ENCODE measurements around the gene C18orf32. TPM values are rescaled to one million over a fixed set of nuclear protein-coding genes. Genes with fewer than 3 reads are reported as not detected.
"Not testable (repeated sequence)": the region's sequence is repeated elsewhere in the genome, so short reads cannot be mapped to it uniquely, and the experiment has no call there.

Gene C18orf32
- total RNA-seq, 1 experiment from 2014 or later = 24.9 TPM

DNA sequence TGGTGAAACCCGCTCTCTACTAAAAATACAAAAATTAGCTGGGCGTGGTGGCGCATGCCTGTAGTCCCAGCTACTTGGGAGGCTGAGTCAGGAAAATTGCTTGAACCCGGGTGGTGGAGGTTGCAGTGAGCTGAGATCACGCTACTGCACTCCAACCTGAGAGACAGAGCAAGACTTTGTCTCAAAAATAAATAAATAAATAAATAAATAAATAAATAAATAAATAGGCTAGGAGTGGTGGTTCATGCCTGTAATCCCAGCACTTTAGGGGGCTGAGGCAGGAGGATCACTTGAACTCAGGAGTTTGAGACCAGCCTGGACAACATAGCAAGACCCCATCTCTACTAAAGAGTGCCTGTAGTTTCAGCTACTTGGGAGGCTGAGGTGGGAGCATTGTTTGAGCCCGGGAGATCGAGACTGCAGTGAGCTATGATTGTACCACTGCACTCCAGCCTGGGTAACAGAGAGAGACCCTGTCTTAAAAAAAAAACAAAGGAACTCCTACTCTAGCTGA, 36.6 kb upstream of the C18orf32 start:
- not testable (repeated sequence) for H2AFZ ChIP-seq (ENCODE audit: low read length); DNase-seq; H3K4me1 ChIP-seq (ENCODE audit: low read length); H3K27ac ChIP-seq (ENCODE audit: low read length); H3K9me2 ChIP-seq (replicated peaks; ENCODE audit: insufficient read depth, low read length); H3K9ac ChIP-seq (ENCODE audit: low read length); H3K79me2 ChIP-seq (ENCODE audit: low read length); H3K9me3 ChIP-seq (ENCODE audit: low read length); H4K20me1 ChIP-seq (ENCODE audit: insufficient read depth, low read depth, low read length); H3K36me3 ChIP-seq (ENCODE audit: insufficient read depth, low read length); H3K4me3 ChIP-seq (ENCODE audit: low read length); H3K4me2 ChIP-seq (ENCODE audit: low read depth, low read length, poor library complexity, severe bottlenecking); H3K27me3 ChIP-seq (ENCODE audit: low read length)

DNA sequence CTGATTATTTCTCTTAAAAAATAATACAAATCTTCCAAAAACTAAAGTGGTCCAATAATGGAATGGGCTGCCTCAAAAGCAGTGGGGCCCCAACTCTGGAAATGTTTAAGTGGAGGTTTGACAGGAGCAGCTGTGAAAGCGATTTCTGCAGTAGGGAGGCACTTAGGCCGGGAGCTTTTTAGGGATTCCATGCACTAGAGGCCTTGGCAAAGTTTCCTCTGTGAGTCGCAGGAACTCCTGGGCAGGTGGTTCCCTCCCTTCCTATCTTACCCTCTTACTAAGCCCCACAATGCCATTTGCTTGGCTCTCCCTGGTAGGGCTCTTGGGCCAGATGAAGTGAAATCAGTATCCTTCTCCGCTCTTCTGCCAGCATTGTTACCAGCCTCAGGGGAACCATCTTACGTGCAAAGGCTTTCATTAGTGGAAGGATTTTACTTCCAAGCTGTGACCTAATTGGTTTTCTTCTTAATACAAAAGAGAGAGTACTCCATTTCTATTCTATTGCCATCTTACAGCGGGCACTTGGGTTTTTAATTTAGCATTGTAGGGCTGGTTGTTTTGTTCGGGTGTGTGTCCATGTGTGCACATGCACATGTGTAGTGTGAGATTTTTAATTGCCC, 34.3 kb upstream of the C18orf32 start:
- Histone ChIP-seq H3K9ac (ENCODE audit: low read length) (no peak overlapping the region), H3K4me2 (ENCODE audit: low read depth, low read length, poor library complexity, severe bottlenecking) (no peak overlapping the region), H3K27me3 (ENCODE audit: low read length) (no peaks in the 10 kb centered on the region), H2AFZ (ENCODE audit: low read length) (no peak overlapping the region), H3K79me2 (ENCODE audit: low read length) (no peaks in the 10 kb centered on the region), H3K36me3 (ENCODE audit: insufficient read depth, low read length) (no peaks in the 10 kb centered on the region), H4K20me1 (ENCODE audit: insufficient read depth, low read depth, low read length) (no peaks in the 10 kb centered on the region), H3K4me1 (ENCODE audit: low read length) (no peaks in the 10 kb centered on the region), H3K9me3 (ENCODE audit: low read length) (no peaks in the 10 kb centered on the region), H3K4me3 (ENCODE audit: low read length) (no peak overlapping the region), H3K9me2 (replicated peaks; ENCODE audit: insufficient read depth, low read length) (no peaks in the 10 kb centered on the region), H3K27ac (ENCODE audit: low read length) (no peak overlapping the region)
- no peak for DNase-seq

DNA sequence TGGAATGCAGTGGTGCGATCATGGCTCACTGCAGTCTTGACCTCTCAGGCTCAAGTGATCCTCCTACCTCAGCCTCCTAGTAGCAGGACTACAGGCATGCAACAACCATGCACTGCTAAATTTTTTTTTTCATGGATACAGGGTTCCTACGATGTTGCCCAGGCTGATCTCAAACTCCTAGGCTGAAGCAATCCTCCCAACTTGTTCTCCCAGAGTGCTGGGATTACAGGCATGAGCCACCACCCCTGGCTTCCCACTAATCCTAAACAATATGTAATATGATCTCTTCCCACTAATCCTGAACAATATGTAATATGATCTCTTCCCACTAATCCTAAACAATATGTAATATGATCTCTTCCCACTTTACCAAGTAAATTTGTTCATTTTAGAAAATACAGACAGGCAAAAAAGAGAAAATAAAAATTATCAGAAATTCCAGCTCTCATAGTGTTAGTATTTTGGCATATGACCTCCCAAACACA, 33.7 kb upstream of the C18orf32 start:
- no peaks in the 10 kb centered on the region for H4K20me1 ChIP-seq (ENCODE audit: insufficient read depth, low read depth, low read length)
- H3K4me2 ChIP-seq (ENCODE audit: low read depth, low read length, poor library complexity, severe bottlenecking) = no peak overlapping the region
- H2AFZ ChIP-seq (ENCODE audit: low read length) = no peak overlapping the region
- no peaks in the 10 kb centered on the region for H3K4me1 ChIP-seq (ENCODE audit: low read length)
- no peaks in the 10 kb centered on the region for H3K36me3 ChIP-seq (ENCODE audit: insufficient read depth, low read length)
- no peak overlapping the region for H3K9ac ChIP-seq (ENCODE audit: low read length)
- no peaks in the 10 kb centered on the region for H3K9me3 ChIP-seq (ENCODE audit: low read length)
- H3K27ac ChIP-seq (ENCODE audit: low read length) = no peak overlapping the region
- H3K9me2 ChIP-seq (replicated peaks; ENCODE audit: insufficient read depth, low read length) = no peaks in the 10 kb centered on the region
- H3K79me2 ChIP-seq (ENCODE audit: low read length) = no peaks in the 10 kb centered on the region
- H3K27me3 ChIP-seq (ENCODE audit: low read length) = no peaks in the 10 kb centered on the region
- DNase-seq = no peak
- H3K4me3 ChIP-seq (ENCODE audit: low read length) = no peak overlapping the region

DNA sequence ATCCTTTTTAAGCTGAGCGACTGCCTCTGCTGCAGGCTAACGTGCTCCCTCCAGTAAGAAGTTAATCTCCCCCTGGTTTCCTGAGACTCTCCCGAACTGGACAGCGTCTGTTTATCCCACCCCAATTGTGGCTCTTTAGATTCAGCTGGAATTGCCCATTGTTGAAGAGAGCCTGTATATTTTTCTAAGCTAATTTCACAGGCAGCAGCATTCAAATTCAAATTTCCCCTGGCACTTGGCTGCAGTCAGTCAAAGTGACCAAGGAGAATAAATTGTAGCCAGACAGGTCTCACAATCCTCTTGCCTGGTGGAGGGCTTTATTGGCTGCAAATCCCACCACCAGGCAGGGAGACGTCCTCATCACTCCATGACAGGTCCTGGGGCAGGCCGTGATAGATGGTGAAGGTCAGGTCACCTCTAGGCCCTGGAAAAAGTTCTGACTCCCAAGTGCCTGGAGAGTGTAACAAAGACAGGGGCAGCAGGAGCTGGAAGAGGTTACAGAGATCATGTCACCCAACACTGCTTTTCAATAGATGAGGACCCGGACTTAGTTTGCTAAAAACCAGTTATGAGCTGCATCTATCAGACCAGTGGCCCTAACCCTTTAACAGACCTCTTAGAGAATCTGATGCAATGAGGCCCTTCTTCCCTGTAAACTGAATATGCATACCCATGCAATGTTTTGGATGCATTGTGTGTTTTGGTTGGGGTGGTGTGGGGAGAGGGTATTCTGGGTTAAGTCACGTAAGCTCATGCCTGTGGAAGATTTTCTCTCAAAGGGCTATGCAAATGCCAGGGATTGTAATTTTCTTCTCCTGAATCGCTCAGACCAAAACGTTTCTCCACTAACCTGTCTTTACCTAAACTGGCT, 32.3 kb upstream of the C18orf32 start:
- Histone ChIP-seq H3K4me2 (ENCODE audit: low read depth, low read length, poor library complexity, severe bottlenecking) (no peak overlapping the region), H2AFZ (ENCODE audit: low read length) (no peak overlapping the region)
- DNase-seq = no peak

DNA sequence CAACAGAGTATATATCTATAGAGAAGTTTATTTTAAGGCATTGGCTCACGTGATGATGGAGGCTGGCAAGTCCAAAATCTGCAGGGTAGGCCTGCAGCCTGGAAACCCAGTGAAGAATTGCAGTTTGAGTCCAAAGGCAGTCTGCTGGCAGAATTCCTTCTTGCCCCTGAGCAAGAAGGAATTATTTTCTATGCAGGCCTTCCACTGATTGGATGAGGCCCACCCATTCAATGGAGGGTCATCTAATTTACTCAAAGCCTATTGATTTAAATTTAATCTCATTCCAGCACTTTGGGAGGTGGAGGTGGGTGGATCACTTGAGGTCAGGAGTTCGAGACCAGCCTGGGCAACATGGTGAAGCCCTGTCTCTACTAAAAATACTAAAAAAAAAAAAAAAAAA, 30.4 kb upstream of the C18orf32 start:
- Histone ChIP-seq H3K4me3 (ENCODE audit: low read length) (no peak overlapping the region), H4K20me1 (ENCODE audit: insufficient read depth, low read depth, low read length) (no peaks in the 10 kb centered on the region), H3K4me2 (ENCODE audit: low read depth, low read length, poor library complexity, severe bottlenecking) (no peak overlapping the region), H3K9me2 (replicated peaks; ENCODE audit: insufficient read depth, low read length) (no peaks in the 10 kb centered on the region), H3K36me3 (ENCODE audit: insufficient read depth, low read length) (no peaks in the 10 kb centered on the region), H3K9me3 (ENCODE audit: low read length) (no peaks in the 10 kb centered on the region), H3K27me3 (ENCODE audit: low read length) (no peaks in the 10 kb centered on the region), H3K79me2 (ENCODE audit: low read length) (no peaks in the 10 kb centered on the region), H2AFZ (ENCODE audit: low read length) (no peak overlapping the region), H3K27ac (ENCODE audit: low read length) (no peak overlapping the region), H3K4me1 (ENCODE audit: low read length) (no peaks in the 10 kb centered on the region), H3K9ac (ENCODE audit: low read length) (no peak overlapping the region)
- DNase-seq = no peak

More for the DNA sequence above, 32.3 kb upstream of the C18orf32 start:
- Histone ChIP-seq H3K27ac (ENCODE audit: low read length) (no peak overlapping the region), H3K36me3 (ENCODE audit: insufficient read depth, low read length) (no peaks in the 10 kb centered on the region), H3K27me3 (ENCODE audit: low read length) (no peaks in the 10 kb centered on the region), H3K9me3 (ENCODE audit: low read length) (no peaks in the 10 kb centered on the region), H3K4me3 (ENCODE audit: low read length) (no peak overlapping the region), H3K9me2 (replicated peaks; ENCODE audit: insufficient read depth, low read length) (no peaks in the 10 kb centered on the region), H3K9ac (ENCODE audit: low read length) (no peak overlapping the region), H4K20me1 (ENCODE audit: insufficient read depth, low read depth, low read length) (no peaks in the 10 kb centered on the region), H3K4me1 (ENCODE audit: low read length) (no peaks in the 10 kb centered on the region), H3K79me2 (ENCODE audit: low read length) (no peaks in the 10 kb centered on the region)

- Histone ChIP-seq H3K9ac (ENCODE audit: low read length) (no peak overlapping the region), H3K4me2 (ENCODE audit: low read depth, low read length, poor library complexity, severe bottlenecking) (no peak overlapping the region), H3K36me3 (ENCODE audit: insufficient read depth, low read length) (no peaks in the 10 kb centered on the region), H3K27me3 (ENCODE audit: low read length) (no peaks in the 10 kb centered on the region), H2AFZ (ENCODE audit: low read length) (no peak overlapping the region), H3K4me3 (ENCODE audit: low read length) (no peak overlapping the region), H3K9me2 (replicated peaks; ENCODE audit: insufficient read depth, low read length) (no peaks in the 10 kb centered on the region), H4K20me1 (ENCODE audit: insufficient read depth, low read depth, low read length) (no peaks in the 10 kb centered on the region), H3K4me1 (ENCODE audit: low read length) (no peaks in the 10 kb centered on the region), H3K9me3 (ENCODE audit: low read length) (no peaks in the 10 kb centered on the region), H3K79me2 (ENCODE audit: low read length) (no peaks in the 10 kb centered on the region), H3K27ac (ENCODE audit: low read length) (no peak overlapping the region)
- DNase-seq = no peak
These were observed 28.5 kb upstream of the C18orf32 start for GRCh38 chr18:49515516-49515915.

GRCh38 chr18:49515003-49515402, 28.0 kb upstream of the C18orf32 start:
- not testable (repeated sequence) for H4K20me1 ChIP-seq (ENCODE audit: insufficient read depth, low read depth, low read length); H3K9me2 ChIP-seq (replicated peaks; ENCODE audit: insufficient read depth, low read length); H3K9me3 ChIP-seq (ENCODE audit: low read length); H3K27me3 ChIP-seq (ENCODE audit: low read length); H3K4me2 ChIP-seq (ENCODE audit: low read depth, low read length, poor library complexity, severe bottlenecking); H3K27ac ChIP-seq (ENCODE audit: low read length); H3K4me3 ChIP-seq (ENCODE audit: low read length); H3K79me2 ChIP-seq (ENCODE audit: low read length); H3K9ac ChIP-seq (ENCODE audit: low read length); H2AFZ ChIP-seq (ENCODE audit: low read length); H3K4me1 ChIP-seq (ENCODE audit: low read length); H3K36me3 ChIP-seq (ENCODE audit: insufficient read depth, low read length); DNase-seq

GRCh38 chr18:49514577-49514976, 27.5 kb upstream of the C18orf32 start:
- Histone ChIP-seq H3K4me1 (ENCODE audit: low read length) (no peaks in the 10 kb centered on the region), H3K4me3 (ENCODE audit: low read length) (no peak overlapping the region), H3K9me3 (ENCODE audit: low read length) (no peaks in the 10 kb centered on the region), H3K79me2 (ENCODE audit: low read length) (no peaks in the 10 kb centered on the region), H2AFZ (ENCODE audit: low read length) (no peak overlapping the region), H3K27me3 (ENCODE audit: low read length) (no peaks in the 10 kb centered on the region), H3K4me2 (ENCODE audit: low read depth, low read length, poor library complexity, severe bottlenecking) (no peak overlapping the region), H3K27ac (ENCODE audit: low read length) (no peak overlapping the region), H3K36me3 (ENCODE audit: insufficient read depth, low read length) (no peaks in the 10 kb centered on the region), H3K9ac (ENCODE audit: low read length) (no peak overlapping the region), H4K20me1 (ENCODE audit: insufficient read depth, low read depth, low read length) (no peaks in the 10 kb centered on the region), H3K9me2 (replicated peaks; ENCODE audit: insufficient read depth, low read length) (no peaks in the 10 kb centered on the region)
- DNase-seq = no peak

Measured in Karpas-422 (cell line).